Right renal pelvis (tissue), 4 donors: ENCODE measurements around the gene PABPC1L. TPM values are rescaled to one million over a fixed set of nuclear protein-coding genes. Genes with fewer than 3 reads are reported as not detected.
"Not testable (repeated sequence)": the region's sequence is repeated elsewhere in the genome, so short reads cannot be mapped to it uniquely, and the experiment has no call there.

Experiments used
- DNase-seq, 4 donors: peaks; one replicate each; pipeline ENCODE4 v3.0.0-alpha.2; 2013; ENCODE audit warnings: low read depth in 4 of 4, low spot score in 3 of 4, missing footprints in 1 of 4
- polyA plus RNA-seq, 4 donors: library from polyadenylated mRNA; unstranded; fragments of 120-200 nt; gene quantifications; one replicate each; pipeline ENCODE4 v1.2.1, GENCODE V29; 2013; ENCODE audit not compliant: insufficient read length in 4 of 4

Gene PABPC1L
- polyA plus RNA-seq, result 10 to 100 TPM; 37.0 to 41.7 (median 39.4) TPM

DNA sequence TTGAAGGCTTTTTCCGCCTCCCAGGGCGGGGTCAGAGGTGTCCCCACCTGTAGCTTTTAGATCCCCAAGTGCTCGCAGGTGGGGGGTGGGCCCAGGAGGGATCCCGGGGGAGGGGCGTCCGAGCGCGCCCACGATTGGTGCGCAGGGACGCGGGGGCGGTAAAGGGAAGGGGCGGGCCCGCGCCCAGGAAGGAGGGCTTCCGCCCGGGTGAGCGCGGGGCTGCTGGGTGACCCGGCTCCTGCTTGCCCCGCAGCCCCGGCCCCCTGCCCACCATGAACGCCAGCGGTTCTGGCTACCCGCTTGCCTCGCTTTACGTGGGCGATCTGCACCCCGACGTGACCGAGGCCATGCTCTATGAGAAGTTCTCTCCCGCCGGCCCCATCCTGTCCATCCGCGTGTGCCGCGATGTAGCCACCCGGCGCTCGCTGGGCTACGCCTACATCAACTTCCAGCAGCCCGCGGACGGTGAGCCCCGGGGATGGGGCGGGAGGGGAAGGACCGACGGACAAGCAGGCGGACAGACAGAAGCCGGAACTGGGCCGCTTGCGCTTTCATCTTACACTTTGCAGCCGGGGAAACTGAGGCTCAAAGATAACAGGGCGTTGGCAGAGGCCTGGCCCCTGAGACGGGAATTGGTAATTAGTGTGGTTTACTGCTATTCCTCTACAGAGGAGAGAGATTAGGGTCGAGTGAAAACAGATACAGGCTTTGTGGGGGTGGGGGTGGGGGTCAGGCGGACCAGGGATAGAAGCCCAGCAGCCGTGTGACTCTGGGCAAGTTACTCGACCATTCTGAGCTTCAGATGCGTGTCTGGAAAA, at the start of gene PABPC1L:
Gene PABPC1L (plus strand): TSS at position 189 of the 818 bp plus-strand sequence. CDS start 84 bp downstream, at position 273.
- DNase-seq, result peak in 1 of 4 donors; percentile 37

DNA sequence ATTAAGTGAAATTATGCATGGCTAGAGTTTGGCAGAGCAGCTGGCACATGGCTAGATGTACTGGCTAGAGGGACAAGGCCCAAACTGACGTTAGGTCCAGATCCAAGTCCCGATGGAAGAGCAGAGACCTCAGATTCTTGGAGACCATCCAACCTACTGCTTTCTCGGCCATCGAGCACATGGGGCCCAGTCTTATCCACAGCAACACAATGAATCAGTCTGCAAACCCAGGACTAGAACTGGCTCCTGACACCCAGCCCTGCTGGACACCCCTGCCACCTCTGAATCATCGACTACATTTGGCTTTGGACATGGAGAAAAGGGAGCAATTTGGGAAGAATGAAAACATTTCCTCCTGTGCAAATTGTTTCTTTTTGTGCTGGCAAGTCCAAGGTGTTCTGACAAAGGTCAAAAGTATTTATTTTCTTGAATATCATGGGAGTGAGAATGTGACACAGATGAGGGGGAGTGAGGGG, 48.3 kb upstream of the PABPC1L start:
- DNase-seq, result no peak

DNA sequence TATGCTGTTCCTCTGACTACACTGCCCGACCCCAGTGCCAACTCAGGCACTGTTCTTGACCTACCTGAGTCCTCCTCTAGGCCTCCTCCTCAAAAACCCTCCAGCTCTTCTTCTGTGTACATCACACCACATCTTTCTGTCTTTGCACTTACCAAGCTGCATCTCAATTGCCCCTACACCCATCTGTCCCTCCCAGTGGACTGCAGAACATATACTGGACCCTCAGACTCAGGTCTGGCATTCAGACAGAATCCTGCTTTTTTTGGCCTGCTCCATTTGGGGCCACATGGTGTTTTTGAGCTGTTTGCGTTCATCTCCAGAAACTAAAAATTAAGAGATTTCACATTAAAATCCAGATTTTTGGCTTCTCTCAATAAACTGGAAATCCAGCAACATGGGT, 47.6 kb upstream of the PABPC1L start:
- no peak for DNase-seq

GRCh38 chr20:44863365-44864084, 46.3 kb upstream of the PABPC1L start:
- not testable (repeated sequence) for DNase-seq

DNA sequence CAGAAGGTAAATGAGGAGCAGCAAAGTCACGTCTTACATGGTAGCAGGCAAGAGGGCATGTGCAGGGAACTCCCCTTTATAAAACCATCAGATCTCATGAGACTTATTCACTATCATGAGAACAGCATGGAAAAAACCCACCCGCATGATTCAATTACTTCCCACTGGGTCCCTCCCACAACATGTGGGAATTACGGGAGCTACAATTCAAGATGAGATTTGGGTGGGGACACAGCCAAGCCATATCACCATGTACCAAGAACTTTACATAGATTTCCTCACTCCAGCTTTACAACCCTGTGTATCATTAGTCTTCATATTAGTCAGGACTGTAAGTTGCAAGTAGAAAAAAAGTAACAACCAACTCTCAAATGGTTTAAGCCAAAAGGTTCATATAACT, 45.4 kb upstream of the PABPC1L start:
- not testable (repeated sequence) for DNase-seq

- no peak for DNase-seq
These were observed 43.0 kb upstream of the PABPC1L start for GRCh38 chr20:44866703-44867335.

DNA sequence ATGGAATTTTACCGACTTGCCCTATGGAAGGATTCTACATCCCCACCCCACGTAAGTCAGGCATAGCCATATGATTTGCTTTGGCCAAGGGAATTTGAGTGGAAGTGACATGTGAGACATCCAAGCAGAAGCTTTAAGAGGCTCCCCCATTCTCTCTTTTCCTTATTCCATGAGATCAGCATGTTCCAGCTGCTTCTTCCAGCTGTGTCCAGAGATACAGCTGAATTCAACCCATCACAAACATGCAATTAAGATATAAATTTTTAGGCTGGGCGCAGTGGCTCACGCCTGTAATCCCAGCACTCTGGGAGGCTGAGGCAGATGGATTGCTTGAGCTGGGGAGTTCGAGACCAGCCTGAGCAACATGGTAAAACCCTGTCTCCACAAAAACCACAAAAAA, 40.4 kb upstream of the PABPC1L start:
- no peak for DNase-seq

GRCh38 chr20:44882360-44882759, 27.5 kb upstream of the PABPC1L start:
- not testable (repeated sequence) for DNase-seq

GRCh38 chr20:44883214-44883902, 26.5 kb upstream of the PABPC1L start:
- no peak for DNase-seq

DNA sequence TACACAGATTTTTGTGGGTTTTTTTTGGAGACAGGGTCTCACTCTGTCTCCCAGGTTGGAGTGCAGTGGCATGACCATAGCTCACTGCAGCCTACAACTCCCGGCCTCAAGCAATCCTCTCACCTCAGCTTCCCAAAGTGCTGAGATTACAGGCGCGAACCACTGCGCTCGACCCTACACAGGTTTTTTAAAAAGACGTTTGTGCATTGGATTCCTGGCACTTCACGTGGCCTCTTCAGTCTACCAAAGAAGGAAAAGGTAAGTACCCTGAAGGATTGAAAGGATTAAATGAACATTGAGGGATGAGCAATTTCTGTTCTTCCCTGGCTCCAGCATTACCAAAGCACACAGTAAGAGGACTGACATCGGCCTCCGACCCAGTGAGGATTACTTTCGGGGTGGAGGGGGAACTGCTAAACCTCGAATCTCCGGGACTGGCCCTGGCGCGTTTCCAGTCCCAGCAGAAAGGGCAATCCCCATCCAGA, 24.9 kb upstream of the PABPC1L start:
- no peak for DNase-seq

- peak; percentile 91 to 96 (median 96) for DNase-seq
These were observed 24.2 kb upstream of the PABPC1L start, which contains the start of gene YWHAB for GRCh38 chr20:44885392-44886265. Gene YWHAB, plus strand, starts transcription at chr20:44885705. Its CDS starts 15,829 bp downstream, at chr20:44901534.

DNA sequence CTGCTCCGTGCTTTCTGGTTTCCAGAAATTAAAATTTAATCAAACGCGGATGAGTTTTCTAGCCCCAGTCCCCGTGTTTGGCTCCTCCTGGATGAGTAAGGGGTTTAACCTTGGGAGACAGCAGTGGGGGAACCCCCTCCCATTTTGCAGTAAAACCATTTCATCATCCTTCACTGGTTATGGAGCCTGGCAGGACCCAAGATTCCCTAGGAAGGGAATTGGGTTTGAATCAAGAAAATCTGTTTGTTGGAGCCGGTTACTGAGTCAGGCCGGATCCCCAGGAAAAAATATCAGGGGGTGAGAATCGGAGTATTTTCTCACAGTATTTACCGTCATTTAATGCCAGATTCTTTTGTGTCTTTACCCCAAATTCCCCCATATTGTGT, 23.6 kb upstream of the PABPC1L start:
- DNase-seq, result no peak

GRCh38 chr20:44886828-44887227, 23.0 kb upstream of the PABPC1L start:
- DNase-seq, result no peak

GRCh38 chr20:44887466-44887865, 22.4 kb upstream of the PABPC1L start:
- DNase-seq, result no peak

- no peak for DNase-seq
These were observed 21.4 kb upstream of the PABPC1L start for GRCh38 chr20:44888226-44889103.

GRCh38 chr20:44891826-44892225, 18.0 kb upstream of the PABPC1L start:
- no peak for DNase-seq

GRCh38 chr20:44894959-44895358, 14.9 kb upstream of the PABPC1L start:
- DNase-seq, result no peak

- no peak for DNase-seq
These were observed 13.3 kb upstream of the PABPC1L start for GRCh38 chr20:44896583-44896982.
